A204.1 (cell line): ENCODE results near the gene CLSTN2.

Source experiments
- FAIRE-seq: peaks from 2 replicates; lab custom pipeline; 2012; peaks lifted over from hg19 to GRCh38; lab: Jason Lieb, UNC

The CLSTN2 gene

GRCh38 chr3:139935016-139935865 lies at the start of gene CLSTN2:
CLSTN2 (plus strand) TSS chr3:139935185.
- no peak for FAIRE-seq

GRCh38 chr3:139887431-139887830 lies 47.6 kb upstream of the CLSTN2 start:
- no peak for FAIRE-seq

- FAIRE-seq, result no peak
Observed at GRCh38 chr3:139888561-139889140, 46.3 kb upstream of the CLSTN2 start.

- FAIRE-seq, result no peak
Observed at GRCh38 chr3:139893267-139893962, 41.6 kb upstream of the CLSTN2 start.

GRCh38 chr3:139893963-139894642 lies 40.9 kb upstream of the CLSTN2 start:
- no peak for FAIRE-seq

- no peak for FAIRE-seq
Observed at GRCh38 chr3:139894643-139894989, 40.4 kb upstream of the CLSTN2 start.

- FAIRE-seq, result no peak
Observed at GRCh38 chr3:139897759-139898158, 37.2 kb upstream of the CLSTN2 start.

GRCh38 chr3:139906418-139906817 lies 28.6 kb upstream of the CLSTN2 start:
- no peak for FAIRE-seq

GRCh38 chr3:139909811-139910210 lies 25.2 kb upstream of the CLSTN2 start:
- no peak for FAIRE-seq

- FAIRE-seq, result no peak
Observed at GRCh38 chr3:139916271-139916670, 18.7 kb upstream of the CLSTN2 start.

GRCh38 chr3:139917226-139917785 lies 17.7 kb upstream of the CLSTN2 start:
- no peak for FAIRE-seq

GRCh38 chr3:139928708-139929505 lies 6.1 kb upstream of the CLSTN2 start:
- no peak for FAIRE-seq

- no peak for FAIRE-seq
Observed at GRCh38 chr3:139930211-139930610, 4.8 kb upstream of the CLSTN2 start.

- no peak for FAIRE-seq
Observed at GRCh38 chr3:139933766-139934165, 1.2 kb upstream of the CLSTN2 start.

- no peak for FAIRE-seq
Observed at GRCh38 chr3:139934613-139935015, 371 bp upstream of the CLSTN2 start.

GRCh38 chr3:139935866-139936817 lies 1.2 kb downstream of the CLSTN2 start:
- FAIRE-seq, result no peak

GRCh38 chr3:139937674-139938279 lies 2.8 kb downstream of the CLSTN2 start:
- FAIRE-seq, result peak; percentile 95

GRCh38 chr3:139939681-139940190 lies 4.8 kb downstream of the CLSTN2 start:
- no peak for FAIRE-seq

- FAIRE-seq, result no peak
Observed at GRCh38 chr3:139940622-139941021, 5.6 kb downstream of the CLSTN2 start.

GRCh38 chr3:139941580-139941979 lies 6.6 kb downstream of the CLSTN2 start:
- FAIRE-seq, result no peak
